NCI-H1417 treated with DMSO at 0.1 percent for 48 hours (cell line): Measurements from ENCODE around the gene OR51B6.
A peak's percentile ranks its signal among the peaks of the same experiment; 100 is the strongest.
"Not testable (repeated sequence)": the region's sequence is repeated elsewhere in the genome, so short reads cannot be mapped to it uniquely, and the experiment has no call there.

Source experiments
- DNase-seq: peaks from one replicate; lab custom pipeline; 2025; lab: John Stamatoyannopoulos, UW

Gene OR51B6

GRCh38 chr11:5366365-5366764, 15.1 kb downstream of the OR51B6 start:
- DNase-seq, result not testable (repeated sequence)

- DNase-seq, result no peak
These were observed 15.5 kb downstream of the OR51B6 start for GRCh38 chr11:5366856-5367255.

GRCh38 chr11:5367448-5368074, 16.3 kb downstream of the OR51B6 start:
- DNase-seq, result no peak

- DNase-seq, result no peak
These were observed 17.3 kb downstream of the OR51B6 start for GRCh38 chr11:5368502-5369043.

- DNase-seq, result no peak
These were observed 18.5 kb downstream of the OR51B6 start for GRCh38 chr11:5369789-5370188.

- DNase-seq, result peak; percentile 3
These were observed 29.5 kb downstream of the OR51B6 start for GRCh38 chr11:5380740-5381342.

- no peak for DNase-seq
These were observed 32.3 kb downstream of the OR51B6 start, which contains the start of gene OR51M1 for GRCh38 chr11:5383576-5383975. Gene OR51M1 (plus strand): TSS chr11:5383812. CDS start chr11:5389399, 5,587 bp downstream.

GRCh38 chr11:5384335-5384734, 33.0 kb downstream of the OR51B6 start:
- no peak for DNase-seq

- DNase-seq, result no peak
These were observed 38.9 kb downstream of the OR51B6 start for GRCh38 chr11:5390210-5390609.

GRCh38 chr11:5394091-5394490, 42.8 kb downstream of the OR51B6 start:
- DNase-seq, result no peak

GRCh38 chr11:5398936-5399335, 47.6 kb downstream of the OR51B6 start:
- DNase-seq, result no peak
